ENCODE results near the gene IFT122.
A peak's percentile ranks its signal among the peaks of the same experiment; 100 is the strongest.

IFT122 gene

DNA sequence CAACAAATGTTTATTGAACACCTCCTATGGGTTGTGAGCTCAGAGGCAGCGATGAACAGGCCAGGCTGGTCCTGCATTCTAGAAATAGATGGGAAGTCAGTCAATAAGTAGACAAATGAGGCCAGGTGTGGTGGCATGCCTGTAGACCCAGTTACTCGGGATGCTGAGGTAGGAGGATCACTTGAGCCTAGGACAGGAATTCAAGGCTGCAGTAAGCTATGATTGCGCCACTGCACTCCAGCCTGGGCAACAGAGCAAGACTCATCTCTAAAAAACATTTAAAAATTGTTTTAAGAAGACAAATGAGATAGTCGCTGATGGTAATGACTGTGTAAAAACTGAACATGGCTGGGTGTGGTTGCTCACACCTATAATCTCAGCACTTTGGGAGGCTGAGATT lies 84.1 kb downstream of the IFT122 start:
- peak; percentile 75 to 79 for DNase-seq
- Histone ChIP-seq H3K4me3 (ENCODE audit: low read depth, low read length) (no peak overlapping the region), H3K9me3 (ENCODE audit: insufficient read depth, low read depth, low read length) (no peaks in the 10 kb centered on the region), H3K36me3 (ENCODE audit: control insufficient read depth in 1 of 2, insufficient read depth in 2 of 2, low read length in 2 of 2) (peaks cover 0 to 4% of the 10 kb centered on the region in 2 experiments), H3K79me2 (ENCODE audit: control insufficient read depth, insufficient read depth, low read length, poor library complexity) (no peaks in the 10 kb centered on the region), H3K27me3 (ENCODE audit: insufficient read depth, low read length) (no peaks in the 10 kb centered on the region), H2AFZ (ENCODE audit: insufficient read depth, low read length, poor library complexity) (no peak overlapping the region), H2BK5ac (ENCODE audit: low read depth, low read length, poor library complexity) (no peak overlapping the region), H3K27ac (ENCODE audit: low read depth, low read length) (no peak overlapping the region), H3K4me2 (ENCODE audit: low read length) (no peak overlapping the region), H2BK12ac (ENCODE audit: low read length) (no peak overlapping the region), H3K14ac (ENCODE audit: low read length) (no peak overlapping the region), H4K91ac (ENCODE audit: low read depth, low read length) (no peak overlapping the region), H3K23ac (ENCODE audit: low read length) (no peak overlapping the region), H3K9ac (ENCODE audit: low read length) (no peak overlapping the region), H2BK120ac (ENCODE audit: insufficient read depth, low read length, poor library complexity) (no peak overlapping the region), H3K18ac (ENCODE audit: low read length) (no peak overlapping the region), H4K12ac (ENCODE audit: low read depth, low read length) (no peak overlapping the region), H3K79me1 (ENCODE audit: low read length) (no peaks in the 10 kb centered on the region), H2AK5ac (ENCODE audit: low read length) (no peak overlapping the region), H4K8ac (ENCODE audit: low read depth, low read length) (no peak overlapping the region), H3K4ac (ENCODE audit: low read depth, low read length) (no peak overlapping the region), H3K4me1 (ENCODE audit: control insufficient read depth in 1 of 2, insufficient read depth in 2 of 2, low read length in 2 of 2) (no peaks in the 10 kb centered on the region)
- WGBS (ENCODE audit: extremely low coverage, insufficient coverage, insufficient read length): no CpG with 5 or more reads among the region's 4 CpGs

DNA sequence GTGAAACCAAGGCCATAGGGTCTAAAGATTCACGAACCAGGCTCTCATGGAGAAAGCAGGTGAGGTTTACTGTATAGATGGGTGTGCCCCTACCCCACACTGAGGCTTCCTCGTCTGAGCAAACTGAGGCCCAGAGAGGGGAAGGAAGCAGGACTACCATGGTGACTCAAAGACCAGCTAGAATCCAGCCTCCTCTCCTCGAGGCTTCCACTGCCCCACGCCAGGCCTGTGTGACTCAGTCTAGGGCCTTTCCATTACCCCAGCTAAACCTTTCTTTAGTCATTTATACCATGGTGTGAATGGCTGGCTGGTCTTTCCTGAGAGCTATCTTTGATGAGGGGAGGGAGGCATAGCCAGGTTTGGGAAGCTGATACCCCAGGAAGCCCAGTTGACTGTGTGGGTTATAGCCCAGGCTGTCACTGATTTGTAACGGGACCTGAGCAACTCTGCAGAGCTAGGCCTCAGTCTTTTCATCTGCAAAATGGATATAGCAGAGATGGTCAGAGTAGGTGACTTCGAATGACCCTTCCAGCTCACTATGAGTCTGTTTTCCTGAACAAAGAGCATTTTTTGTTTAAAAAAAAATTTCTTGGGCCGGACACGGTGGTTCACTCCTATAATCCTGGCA lies 85.4 kb downstream of the IFT122 start:
- no peaks in the 10 kb centered on the region for H3K79me2 ChIP-seq (ENCODE audit: control insufficient read depth, insufficient read depth, low read length, poor library complexity)
- no peak overlapping the region for H3K18ac ChIP-seq (ENCODE audit: low read length)
- no peak overlapping the region for H4K12ac ChIP-seq (ENCODE audit: low read depth, low read length)
- no peaks in the 10 kb centered on the region for H3K36me3 ChIP-seq (ENCODE audit: control insufficient read depth in 1 of 2, insufficient read depth in 2 of 2, low read length in 2 of 2)
- H2BK120ac ChIP-seq (ENCODE audit: insufficient read depth, low read length, poor library complexity): no peak overlapping the region
- no peaks in the 10 kb centered on the region for H3K79me1 ChIP-seq (ENCODE audit: low read length)
- H4K91ac ChIP-seq (ENCODE audit: low read depth, low read length): no peak overlapping the region
- H4K8ac ChIP-seq (ENCODE audit: low read depth, low read length): no peak overlapping the region
- H3K4me3 ChIP-seq (ENCODE audit: low read depth, low read length): no peak overlapping the region
- no peak overlapping the region for H3K4me2 ChIP-seq (ENCODE audit: low read length)
- no peak overlapping the region for H3K4ac ChIP-seq (ENCODE audit: low read depth, low read length)
- WGBS (ENCODE audit: extremely low coverage, insufficient coverage, insufficient read length): no CpG with 5 or more reads among the region's 8 CpGs
- no peak overlapping the region for H3K23ac ChIP-seq (ENCODE audit: low read length)
- no peak overlapping the region for H3K14ac ChIP-seq (ENCODE audit: low read length)
- no peak overlapping the region for H2BK12ac ChIP-seq (ENCODE audit: low read length)
- no peaks in the 10 kb centered on the region for H3K27me3 ChIP-seq (ENCODE audit: insufficient read depth, low read length)
- H3K4me1 ChIP-seq (ENCODE audit: control insufficient read depth in 1 of 2, insufficient read depth in 2 of 2, low read length in 2 of 2): peaks cover 5 to 7% of the 10 kb centered on the region in 2 experiments
- no peaks in the 10 kb centered on the region for H3K9me3 ChIP-seq (ENCODE audit: insufficient read depth, low read depth, low read length)
- H3K9ac ChIP-seq (ENCODE audit: low read length): no peak overlapping the region
- no peak overlapping the region for H2AK5ac ChIP-seq (ENCODE audit: low read length)
- H2BK5ac ChIP-seq (ENCODE audit: low read depth, low read length, poor library complexity): no peak overlapping the region
- no peak overlapping the region for H3K27ac ChIP-seq (ENCODE audit: low read depth, low read length)
- H2AFZ ChIP-seq (ENCODE audit: insufficient read depth, low read length, poor library complexity): no peak overlapping the region
- DNase-seq: peak; percentile 20 to 44

- no peak overlapping the region for H2BK120ac ChIP-seq (ENCODE audit: insufficient read depth, low read length, poor library complexity)
- H3K4me1 ChIP-seq (ENCODE audit: control insufficient read depth in 1 of 2, insufficient read depth in 2 of 2, low read length in 2 of 2): peaks cover 8 to 11% of the 10 kb centered on the region in 2 experiments
- H4K12ac ChIP-seq (ENCODE audit: low read depth, low read length): no peak overlapping the region
- WGBS (ENCODE audit: extremely low coverage, insufficient coverage, insufficient read length): no CpG with 5 or more reads among the region's 12 CpGs
- H3K79me2 ChIP-seq (ENCODE audit: control insufficient read depth, insufficient read depth, low read length, poor library complexity): no peaks in the 10 kb centered on the region
- peaks cover 3% of the 10 kb centered on the region for H3K79me1 ChIP-seq (ENCODE audit: low read length)
- no peak overlapping the region for H2AK5ac ChIP-seq (ENCODE audit: low read length)
- no peak overlapping the region for H3K14ac ChIP-seq (ENCODE audit: low read length)
- H3K36me3 ChIP-seq (ENCODE audit: control insufficient read depth in 1 of 2, insufficient read depth in 2 of 2, low read length in 2 of 2): no peaks in the 10 kb centered on the region
- peaks cover 3% of the 10 kb centered on the region for H3K9me3 ChIP-seq (ENCODE audit: insufficient read depth, low read depth, low read length)
- H2BK5ac ChIP-seq (ENCODE audit: low read depth, low read length, poor library complexity): no peak overlapping the region
- no peak overlapping the region for H3K27ac ChIP-seq (ENCODE audit: low read depth, low read length)
- H2AFZ ChIP-seq (ENCODE audit: insufficient read depth, low read length, poor library complexity): no peak overlapping the region
- no peaks in the 10 kb centered on the region for H3K27me3 ChIP-seq (ENCODE audit: insufficient read depth, low read length)
- H3K4me3 ChIP-seq (ENCODE audit: low read depth, low read length): no peak overlapping the region
- peak in 1 of 2 donors; percentile 28 for DNase-seq
- no peak overlapping the region for H3K18ac ChIP-seq (ENCODE audit: low read length)
- H3K23ac ChIP-seq (ENCODE audit: low read length): no peak overlapping the region
- H3K4me2 ChIP-seq (ENCODE audit: low read length): no peak overlapping the region
- no peak overlapping the region for H4K8ac ChIP-seq (ENCODE audit: low read depth, low read length)
- no peak overlapping the region for H3K9ac ChIP-seq (ENCODE audit: low read length)
- H4K91ac ChIP-seq (ENCODE audit: low read depth, low read length): no peak overlapping the region
- no peak overlapping the region for H2BK12ac ChIP-seq (ENCODE audit: low read length)
- no peak overlapping the region for H3K4ac ChIP-seq (ENCODE audit: low read depth, low read length)
Measured at GRCh38 chr3:129526121-129526900, 86.3 kb downstream of the IFT122 start.

DNA sequence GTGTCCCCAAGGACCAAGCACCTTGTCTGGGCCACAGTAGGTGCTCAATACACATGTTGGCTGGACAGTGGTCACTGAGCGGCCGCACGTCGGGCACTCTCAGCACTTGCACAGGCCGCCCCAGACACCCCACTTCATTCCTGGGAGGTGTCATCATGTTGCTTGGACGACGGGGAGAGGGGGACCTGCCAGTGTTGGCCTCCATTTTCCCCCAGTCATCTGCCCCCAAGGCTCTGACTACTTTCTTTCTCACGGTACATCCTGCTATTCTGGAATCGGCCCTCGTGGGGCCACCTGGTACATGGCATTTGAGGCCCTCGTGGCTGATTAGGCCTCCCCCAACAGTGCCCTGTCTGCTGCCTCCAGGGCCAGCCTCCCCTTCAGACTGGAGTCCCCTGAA lies 87.2 kb downstream of the IFT122 start:
- Histone ChIP-seq H3K27ac (ENCODE audit: low read depth, low read length) (no peak overlapping the region), H3K4ac (ENCODE audit: low read depth, low read length) (no peak overlapping the region), H3K36me3 (ENCODE audit: control insufficient read depth in 1 of 2, insufficient read depth in 2 of 2, low read length in 2 of 2) (no peaks in the 10 kb centered on the region), H2AK5ac (ENCODE audit: low read length) (no peak overlapping the region), H3K4me1 (ENCODE audit: control insufficient read depth in 1 of 2, insufficient read depth in 2 of 2, low read length in 2 of 2) (peaks cover 8 to 11% of the 10 kb centered on the region in 2 experiments), H4K12ac (ENCODE audit: low read depth, low read length) (no peak overlapping the region), H3K18ac (ENCODE audit: low read length) (no peak overlapping the region), H3K4me3 (ENCODE audit: low read depth, low read length) (no peak overlapping the region), H3K9me3 (ENCODE audit: insufficient read depth, low read depth, low read length) (peaks cover 3% of the 10 kb centered on the region), H2BK5ac (ENCODE audit: low read depth, low read length, poor library complexity) (no peak overlapping the region), H3K9ac (ENCODE audit: low read length) (no peak overlapping the region), H3K79me1 (ENCODE audit: low read length) (peaks cover 3% of the 10 kb centered on the region), H2BK12ac (ENCODE audit: low read length) (no peak overlapping the region), H3K4me2 (ENCODE audit: low read length) (no peak overlapping the region), H3K14ac (ENCODE audit: low read length) (no peak overlapping the region), H2BK120ac (ENCODE audit: insufficient read depth, low read length, poor library complexity) (no peak overlapping the region), H3K27me3 (ENCODE audit: insufficient read depth, low read length) (no peaks in the 10 kb centered on the region), H3K23ac (ENCODE audit: low read length) (no peak overlapping the region), H4K8ac (ENCODE audit: low read depth, low read length) (no peak overlapping the region), H4K91ac (ENCODE audit: low read depth, low read length) (no peak overlapping the region), H2AFZ (ENCODE audit: insufficient read depth, low read length, poor library complexity) (no peak overlapping the region), H3K79me2 (ENCODE audit: control insufficient read depth, insufficient read depth, low read length, poor library complexity) (no peaks in the 10 kb centered on the region)
- no peak for DNase-seq
- no CpG with 5 or more reads among the region's 11 CpGs for WGBS (ENCODE audit: extremely low coverage, insufficient coverage, insufficient read length)

All from trophoblast cell (in vitro differentiated cells and primary cell).